T follicular helper cell (primary cell): ENCODE results near the gene GAGE10.
"Not testable (repeated sequence)": the region's sequence is repeated elsewhere in the genome, so short reads cannot be mapped to it uniquely, and the experiment has no call there.

Source experiments
- DNase-seq: peaks from one replicate; pipeline ENCODE4 v3.0.0-alpha.2; 2020; ENCODE audit warnings: low read depth

Gene GAGE10

DNA sequence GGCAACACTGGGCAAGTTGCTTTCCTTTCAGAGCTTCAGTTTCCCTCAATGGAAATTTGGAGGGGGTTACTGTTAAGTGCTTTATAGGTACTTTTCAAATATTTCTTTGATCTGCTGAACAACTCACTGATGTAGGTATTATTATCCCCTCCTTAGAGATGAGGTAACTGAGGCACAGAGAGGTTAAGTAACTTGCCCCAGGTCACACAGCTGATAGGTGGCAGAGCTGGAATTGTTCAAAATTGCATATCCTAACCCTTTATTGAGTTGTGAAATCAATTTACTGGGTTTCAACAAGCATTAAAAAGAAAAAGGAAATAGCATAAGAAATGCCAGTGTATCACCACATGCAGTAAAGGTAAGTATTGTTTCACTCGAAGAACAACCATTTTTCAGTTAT is 27.2 kb upstream of the GAGE10 start:
- DNase-seq: no peak

- no peak for DNase-seq
These were observed 26.5 kb upstream of the GAGE10 start for GRCh38 chrX:49276671-49277534.

DNA sequence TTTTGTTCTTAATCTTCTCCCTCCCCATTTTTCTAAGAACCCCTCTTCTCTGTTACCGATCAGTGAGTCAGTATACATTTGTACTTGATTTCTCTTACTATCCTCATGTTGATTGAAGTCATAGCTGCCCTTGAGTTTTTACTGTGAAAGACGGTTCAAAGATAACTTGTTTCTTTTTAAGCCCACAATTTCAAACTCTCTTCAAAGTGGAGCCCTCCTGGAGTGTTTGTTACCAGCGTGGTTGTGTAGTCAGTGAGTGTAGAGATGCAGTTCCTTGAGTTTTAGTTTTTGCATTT is 26.0 kb upstream of the GAGE10 start:
- no peak for DNase-seq

DNA sequence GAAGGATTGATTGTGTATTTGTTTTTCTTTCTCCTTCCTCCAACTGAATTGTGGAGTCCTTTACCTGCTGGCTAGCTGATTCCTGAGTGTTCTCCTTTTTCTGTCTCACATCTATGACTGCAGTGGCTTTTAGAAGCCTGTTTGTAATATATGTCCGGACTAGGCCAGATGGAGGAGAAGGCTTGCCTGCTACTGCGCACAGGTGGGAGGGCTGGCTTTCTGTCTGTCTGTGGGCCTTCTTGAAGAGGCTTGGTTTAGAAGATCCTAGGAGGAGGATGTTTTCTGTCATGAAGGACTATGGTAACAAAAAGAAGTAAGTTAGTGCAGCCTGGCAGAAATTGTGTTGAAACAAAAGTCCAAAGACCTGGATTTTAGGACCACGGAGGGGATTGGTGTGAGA is 25.4 kb upstream of the GAGE10 start:
- DNase-seq: no peak

DNA sequence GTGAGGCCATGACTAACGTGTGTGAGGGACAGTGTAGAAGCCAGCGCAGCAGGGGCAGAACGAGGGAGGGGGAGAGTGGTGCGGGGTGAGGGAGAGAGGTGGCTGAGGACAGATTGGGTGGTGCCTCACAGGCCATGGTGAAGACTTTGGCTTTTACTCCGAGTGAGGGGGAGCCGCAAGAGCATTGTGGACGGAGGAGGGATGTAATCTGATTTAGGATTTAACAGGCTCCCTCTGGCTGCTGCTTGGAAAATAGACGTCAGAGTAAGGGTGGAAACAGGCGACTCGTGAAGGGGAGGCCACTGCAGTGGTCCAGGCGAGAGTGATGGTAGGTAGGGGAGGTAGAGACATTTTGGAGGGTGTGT is 20.8 kb upstream of the GAGE10 start:
- no peak for DNase-seq

DNA sequence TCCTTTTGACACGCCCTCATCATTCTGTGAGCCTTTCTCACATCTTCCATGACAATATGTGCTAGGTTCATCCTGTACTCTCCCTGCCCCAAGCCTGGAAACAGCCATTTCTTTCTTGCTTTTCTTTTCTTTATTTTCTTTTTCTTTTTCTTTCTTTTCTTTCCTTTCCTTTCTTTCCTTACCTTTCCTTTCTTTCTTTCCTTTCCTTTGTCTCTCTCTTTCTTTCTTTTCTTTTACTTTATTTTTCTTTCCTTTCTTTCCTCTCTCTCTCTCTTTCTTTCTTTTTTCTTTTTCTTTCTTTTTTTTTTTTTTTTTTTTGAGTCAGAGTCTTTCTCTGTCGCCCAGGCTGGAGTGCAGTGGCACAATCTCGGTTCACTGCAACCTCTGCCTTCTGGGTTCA is 19.2 kb upstream of the GAGE10 start:
- no peak for DNase-seq

- no peak for DNase-seq
These were observed 17.3 kb upstream of the GAGE10 start for GRCh38 chrX:49286136-49286535.

- DNase-seq: no peak
These were observed 16.9 kb upstream of the GAGE10 start for GRCh38 chrX:49286581-49286980.

- DNase-seq: no peak
These were observed 15.8 kb upstream of the GAGE10 start for GRCh38 chrX:49287665-49288064.

DNA sequence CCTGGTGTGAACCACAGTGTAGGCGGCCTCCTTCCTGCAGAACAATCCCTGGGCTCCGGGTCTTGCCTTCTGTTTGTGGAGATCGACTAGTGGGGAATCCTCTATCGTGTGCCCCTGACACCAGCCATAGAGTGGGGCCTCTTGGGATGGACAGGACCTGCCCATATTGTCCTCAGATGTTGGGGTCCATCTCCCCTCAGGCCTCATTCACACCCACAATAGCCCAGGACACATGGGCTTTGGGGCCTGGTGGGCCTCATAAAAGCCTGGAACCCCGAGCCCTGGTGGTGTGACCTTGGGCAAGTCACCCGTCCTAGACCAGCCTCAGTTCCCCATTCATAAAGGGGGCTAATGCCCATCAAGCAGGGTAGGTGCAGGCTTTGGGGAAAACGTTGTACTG is 13.2 kb upstream of the GAGE10 start:
- no peak for DNase-seq

GRCh38 chrX:49291615-49292337 is 11.7 kb upstream of the GAGE10 start:
- peak; percentile 60 for DNase-seq

GRCh38 chrX:49292400-49293362 is 10.8 kb upstream of the GAGE10 start:
- DNase-seq: no peak

- DNase-seq: not testable (repeated sequence)
These were observed 4.2 kb upstream of the GAGE10 start for GRCh38 chrX:49299293-49299692.

DNA sequence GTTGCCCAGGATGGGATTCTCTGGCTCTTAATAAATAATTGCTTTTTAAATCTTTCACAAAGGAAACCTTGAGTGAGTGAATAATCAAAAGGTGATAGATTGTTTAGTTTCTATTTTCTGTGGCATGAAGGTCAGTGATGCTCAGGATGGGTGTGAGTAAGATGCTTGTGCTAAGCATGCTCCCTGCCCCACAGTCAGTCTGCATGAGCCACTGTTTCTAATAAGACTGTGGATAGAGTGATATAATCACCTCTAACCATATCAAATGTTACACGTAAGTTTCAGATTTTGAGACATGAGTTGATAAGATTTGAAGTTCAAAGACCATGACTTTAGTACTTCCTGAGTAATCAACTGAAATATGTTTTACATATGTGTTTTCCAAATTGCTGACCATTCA is 2.7 kb upstream of the GAGE10 start:
- no peak for DNase-seq

DNA sequence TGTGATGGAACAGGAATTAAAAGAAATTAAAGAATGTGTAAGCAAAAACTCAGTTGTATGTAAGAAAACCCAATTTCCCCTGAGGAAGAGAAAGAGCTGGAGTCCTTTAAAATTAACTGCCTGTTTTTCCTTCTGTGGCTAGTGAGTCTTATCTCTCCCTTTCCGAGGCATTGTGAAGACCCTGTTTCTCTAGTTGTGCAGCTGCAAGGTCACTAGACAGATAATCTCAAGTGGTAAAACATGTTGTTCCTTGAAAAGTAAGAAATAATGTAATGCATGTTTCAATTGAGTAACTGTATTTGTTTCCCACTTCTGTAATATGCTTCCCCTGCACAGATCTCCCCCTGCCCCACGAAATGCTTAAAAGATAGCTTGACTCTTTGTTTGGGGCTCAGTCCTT is 4.3 kb downstream of the GAGE10 start:
- DNase-seq: not testable (repeated sequence)

DNA sequence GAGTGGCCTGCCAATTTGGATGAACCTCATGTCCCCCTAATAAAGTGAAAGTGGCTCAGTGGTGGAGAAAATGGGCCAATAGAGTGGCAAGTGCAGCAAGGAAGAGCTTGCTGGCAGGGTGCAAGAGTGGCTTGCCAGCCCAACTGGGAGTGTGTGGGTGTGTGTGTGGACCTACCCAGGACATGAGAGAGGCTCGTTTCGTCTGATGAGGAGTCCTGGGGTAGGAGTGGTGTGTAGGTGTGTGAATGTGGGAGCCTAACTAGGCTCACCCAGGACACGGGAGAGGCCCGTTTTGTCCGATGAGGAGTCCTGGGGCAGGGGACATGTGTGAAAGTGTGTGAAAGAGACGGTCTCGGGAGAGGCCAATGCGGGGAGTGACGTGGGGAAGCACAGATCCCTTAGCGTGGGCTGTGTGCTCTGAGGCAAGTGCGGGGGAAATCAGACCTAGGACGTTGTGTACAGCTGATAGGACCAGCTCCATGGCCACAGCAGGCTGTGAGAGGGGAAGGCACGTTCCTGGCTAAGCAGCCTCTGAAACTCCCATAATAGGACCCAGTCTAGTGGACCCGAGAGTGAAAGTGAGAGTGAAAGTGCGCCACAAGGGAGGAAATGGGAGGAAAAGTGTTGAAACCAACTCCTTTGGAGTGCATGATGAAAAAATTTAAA is 5.3 kb downstream of the GAGE10 start:
- DNase-seq: no peak

DNA sequence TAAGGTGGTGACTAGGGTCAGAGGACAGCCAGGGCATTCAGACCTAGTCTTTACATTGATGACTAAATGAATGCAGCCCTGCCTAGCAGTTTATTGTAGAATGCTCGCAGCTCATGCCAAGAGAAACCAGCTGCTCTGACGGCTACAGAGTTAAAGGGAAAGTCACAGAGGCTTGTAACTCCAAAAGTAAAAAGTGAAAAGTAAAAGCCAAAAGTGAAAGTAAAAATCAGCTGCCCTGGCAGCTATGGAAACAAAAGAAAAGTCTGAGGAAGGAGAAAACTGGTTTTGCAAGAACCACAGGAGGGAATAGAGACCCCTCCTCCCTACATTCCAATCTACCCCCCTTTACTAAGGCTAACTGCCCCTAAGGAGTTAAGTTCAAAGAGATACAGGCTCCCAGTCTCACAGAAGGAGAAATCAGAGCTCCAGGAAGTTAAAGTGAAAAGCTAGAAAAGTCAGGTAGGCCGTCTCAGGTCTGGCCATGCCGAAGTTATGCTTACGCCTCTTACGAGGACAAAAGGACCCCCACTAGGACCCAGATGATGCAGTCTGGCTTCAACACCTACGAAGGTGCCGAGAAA is 6.0 kb downstream of the GAGE10 start:
- DNase-seq: no peak

DNA sequence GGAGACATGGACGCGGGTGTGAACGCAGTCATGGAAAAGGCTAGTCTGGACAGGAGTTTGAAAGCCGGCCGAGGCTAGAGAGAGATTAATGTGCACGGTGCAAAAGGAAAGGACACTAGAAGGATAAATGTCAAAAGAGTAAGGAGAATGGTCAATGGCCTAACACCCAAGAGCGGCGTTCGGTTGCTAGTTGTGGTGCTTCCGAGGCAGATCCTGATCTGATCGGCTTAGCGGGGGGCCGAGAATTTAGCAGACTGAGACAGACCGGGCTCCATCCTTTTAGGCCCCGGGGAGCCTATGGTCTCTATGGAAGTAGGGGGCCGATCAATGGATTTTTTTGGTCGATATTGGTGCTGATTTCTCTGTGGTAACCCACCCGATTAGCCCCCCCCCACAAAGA is 6.9 kb downstream of the GAGE10 start:
- DNase-seq: no peak

DNA sequence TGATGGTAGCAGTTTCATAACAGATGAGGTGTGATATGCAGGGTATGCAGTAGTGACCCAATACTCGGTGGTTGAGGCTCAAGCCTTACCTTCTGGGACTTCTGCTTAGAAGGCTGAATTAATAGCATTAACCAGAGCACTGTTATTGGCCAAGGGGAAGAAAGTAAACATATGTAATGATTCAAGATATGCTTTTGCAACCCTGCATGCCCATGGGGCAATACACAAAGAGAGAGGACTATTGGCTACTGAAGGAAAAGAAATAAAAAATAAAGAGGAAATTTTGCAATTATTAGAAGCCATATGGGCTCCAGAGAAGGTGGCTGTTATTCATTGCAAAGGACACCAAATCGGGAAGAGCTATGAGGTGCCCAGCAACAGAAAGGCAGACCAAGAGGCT is 8.7 kb downstream of the GAGE10 start:
- DNase-seq: no peak

DNA sequence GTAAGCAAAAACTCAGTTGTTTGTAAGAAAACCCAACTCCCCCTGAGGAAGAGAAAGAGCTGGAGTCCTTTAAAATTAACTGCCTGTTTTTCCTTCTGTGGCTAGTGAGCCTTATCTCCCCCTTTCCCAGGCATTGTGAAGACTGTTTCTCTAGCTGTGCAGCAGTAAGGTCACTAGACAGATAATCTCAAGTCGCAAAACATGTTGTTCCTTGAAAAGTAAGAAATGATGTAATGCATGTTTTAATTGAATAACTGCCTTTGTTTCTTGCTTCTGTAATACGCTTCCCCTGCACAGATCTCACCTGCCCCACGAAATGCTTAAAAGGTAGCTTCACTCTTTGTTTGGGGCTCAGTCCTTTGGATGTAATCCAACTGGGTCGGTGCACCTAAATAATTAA is 12.6 kb downstream of the GAGE10 start:
- no peak for DNase-seq

DNA sequence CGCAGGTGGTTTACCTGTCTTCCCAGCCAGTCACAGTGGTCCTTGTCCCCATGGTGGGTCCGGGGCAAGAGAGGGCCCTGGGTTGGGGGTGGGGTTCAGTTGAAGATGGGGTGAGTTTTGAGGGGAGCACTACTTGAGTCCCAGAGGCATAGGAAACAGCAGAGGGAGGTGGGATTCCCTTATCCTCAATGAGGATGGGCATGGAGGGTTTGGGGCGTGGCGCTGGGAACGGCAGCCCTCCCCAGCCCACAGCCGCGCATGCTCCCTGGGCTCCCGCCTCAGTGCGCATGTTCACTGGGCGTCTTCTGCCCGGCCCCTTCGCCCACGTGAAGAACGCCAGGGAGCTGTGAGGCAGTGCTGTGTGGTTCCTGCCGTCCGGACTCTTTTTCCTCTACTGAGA is 18.3 kb downstream of the GAGE10 start, which contains the start of gene GAGE12J:
Gene GAGE12J, plus strand, starts transcription at position 301 of the 400 bp plus-strand sequence. CDS start 1,157 bp downstream, outside the sequence.
- DNase-seq: not testable (repeated sequence)
